OCI-LY1 (cell line): ENCODE measurements around the gene PRKG1.

ENCODE experiments used
- H2AFZ ChIP-seq: fragments of 200-600 bp; sonication (generic), shearing (Covaris generic); 2 replicates; pipeline ENCODE4 v1.6.0; 2014; ENCODE audit warnings: antibody characterized with exemption, mild to moderate bottlenecking, low read length
- H3F3A ChIP-seq: fragments of 200-600 bp; sonication (generic), shearing (Covaris generic); 2 replicates; pipeline ENCODE4 v1.6.0; 2014; ENCODE audit warnings: mild to moderate bottlenecking, antibody characterized with exemption, low read length, moderate library complexity; ENCODE audit not compliant: insufficient read depth
- H3K27ac ChIP-seq: fragments of 200-600 bp; sonication (generic); 2 replicates; pipeline ENCODE4 v1.5.1; 2014; ENCODE audit warnings: low read length, mixed run types, mild to moderate bottlenecking, low read depth; ENCODE audit not compliant: poor library complexity, severe bottlenecking
- H3K27me3 ChIP-seq: fragments of 200-600 bp; sonication (generic); 2 replicates; pipeline ENCODE4 v1.6.0; 2014; ENCODE audit warnings: antibody characterized with exemption, mild to moderate bottlenecking, low read length, moderate library complexity; ENCODE audit not compliant: insufficient read depth
- H3K36me3 ChIP-seq: fragments of 200-600 bp; sonication (generic); 2 replicates; pipeline ENCODE4 v1.6.1; 2014; ENCODE audit warnings: mild to moderate bottlenecking, antibody characterized with exemption, low read length, moderate library complexity, mixed read lengths; ENCODE audit not compliant: insufficient read depth
- H3K4me1 ChIP-seq: fragments of 200-600 bp; sonication (generic); 2 replicates; pipeline ENCODE4 v1.5.1; 2014; ENCODE audit warnings: mild to moderate bottlenecking, low read length, moderate library complexity; ENCODE audit not compliant: insufficient read depth, severe bottlenecking
- H3K4me2 ChIP-seq: fragments of 200-600 bp; sonication (generic), shearing (Covaris generic); 2 replicates; pipeline ENCODE4 v1.6.1; 2014; ENCODE audit warnings: low read length
- H3K4me3 ChIP-seq: fragments of 200-600 bp; sonication (generic); 2 replicates; pipeline ENCODE4 v1.5.1; 2014; ENCODE audit warnings: low read length, low read depth, mild to moderate bottlenecking, mixed read lengths; ENCODE audit not compliant: poor library complexity, severe bottlenecking
- H3K79me2 ChIP-seq: fragments of 200-600 bp; shearing (Covaris generic); 2 replicates; pipeline ENCODE4 v1.6.1; 2016; ENCODE audit warnings: mixed run types, low read length, mixed read lengths; ENCODE audit not compliant: insufficient read depth
- H3K9ac ChIP-seq: fragments of 200-600 bp; sonication (generic), shearing (Covaris generic); 2 replicates; pipeline ENCODE4 v1.6.1; 2014; ENCODE audit warnings: mild to moderate bottlenecking, low read length, mixed read lengths
- H3K9me2 ChIP-seq: fragments of 200-600 bp; sonication (generic), shearing (Covaris generic); 2 replicates; pipeline ENCODE4 v1.6.1; 2014; ENCODE audit warnings: low read depth, mild to moderate bottlenecking, low read length, mixed read lengths
- H3K9me3 ChIP-seq: fragments of 200-600 bp; shearing (Covaris generic); 2 replicates; pipeline ENCODE4 v1.6.1; 2014; ENCODE audit warnings: low read length, mixed read lengths
- H4K20me1 ChIP-seq: fragments of 200-600 bp; sonication (generic), shearing (Covaris generic); 2 replicates; pipeline ENCODE4 v1.6.0; 2016; ENCODE audit warnings: mild to moderate bottlenecking, low read length; ENCODE audit not compliant: insufficient read depth
- EZH2 ChIP-seq: fragments of 200-600 bp; sonication (generic), shearing (Covaris generic); IDR thresholded peaks from 2 replicates; pipeline ENCODE4 v1.8.0; 2017; ENCODE audit warnings: borderline replicate concordance, mixed run types, mild to moderate bottlenecking, antibody characterized with exemption, low read length, moderate library complexity, mixed read lengths
- TF ChIP-seq, protein P1 (sequence below): fragments of 200-600 bp; sonication (generic), shearing (Covaris generic); IDR thresholded peaks from 2 replicates; pipeline ENCODE4 v1.5.1; 2017; ENCODE audit warnings: mild to moderate bottlenecking, antibody characterized with exemption, low read length, moderate library complexity, mixed read lengths

The PRKG1 gene

DNA sequence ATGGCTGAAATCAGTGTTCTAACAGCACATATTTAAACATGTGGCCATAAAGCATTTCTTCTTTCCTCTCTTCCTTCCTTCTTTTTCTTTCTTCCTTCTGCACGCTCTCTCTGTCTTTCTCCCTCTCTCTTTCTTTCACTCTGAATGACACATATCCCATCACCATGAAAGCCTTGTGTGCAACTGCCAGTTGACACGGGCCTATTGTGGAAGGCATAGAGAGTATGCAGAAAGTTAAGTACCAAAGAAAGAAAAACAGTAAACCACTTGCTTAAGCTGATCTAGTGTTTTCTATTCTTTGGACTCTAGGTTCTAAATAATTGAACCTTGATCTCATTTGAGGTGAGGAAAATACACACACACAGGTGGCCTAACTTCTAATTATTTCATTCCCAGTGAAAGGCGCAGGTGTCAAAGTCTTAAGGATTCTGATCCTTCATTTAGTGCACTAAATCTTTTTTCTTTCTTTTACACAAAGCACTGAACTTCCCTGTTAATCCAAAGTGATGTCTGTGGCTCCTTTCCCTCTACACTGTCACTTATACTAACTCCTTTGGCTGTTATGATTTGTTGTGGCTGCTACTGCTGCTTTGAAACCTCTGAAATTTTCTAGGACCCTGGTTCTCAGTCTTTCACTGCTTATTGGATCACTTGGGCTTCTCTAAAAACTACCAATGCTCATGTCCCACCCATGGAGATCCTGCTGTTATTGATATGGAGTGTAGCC, 1257.5 kb downstream of the PRKG1 start:
- no peak overlapping the region for H3K4me2 ChIP-seq
- no peak overlapping the region for H3K27ac ChIP-seq
- H3K9me2 ChIP-seq = no peaks in the 10 kb centered on the region
- TF ChIP-seq, protein P1, sequence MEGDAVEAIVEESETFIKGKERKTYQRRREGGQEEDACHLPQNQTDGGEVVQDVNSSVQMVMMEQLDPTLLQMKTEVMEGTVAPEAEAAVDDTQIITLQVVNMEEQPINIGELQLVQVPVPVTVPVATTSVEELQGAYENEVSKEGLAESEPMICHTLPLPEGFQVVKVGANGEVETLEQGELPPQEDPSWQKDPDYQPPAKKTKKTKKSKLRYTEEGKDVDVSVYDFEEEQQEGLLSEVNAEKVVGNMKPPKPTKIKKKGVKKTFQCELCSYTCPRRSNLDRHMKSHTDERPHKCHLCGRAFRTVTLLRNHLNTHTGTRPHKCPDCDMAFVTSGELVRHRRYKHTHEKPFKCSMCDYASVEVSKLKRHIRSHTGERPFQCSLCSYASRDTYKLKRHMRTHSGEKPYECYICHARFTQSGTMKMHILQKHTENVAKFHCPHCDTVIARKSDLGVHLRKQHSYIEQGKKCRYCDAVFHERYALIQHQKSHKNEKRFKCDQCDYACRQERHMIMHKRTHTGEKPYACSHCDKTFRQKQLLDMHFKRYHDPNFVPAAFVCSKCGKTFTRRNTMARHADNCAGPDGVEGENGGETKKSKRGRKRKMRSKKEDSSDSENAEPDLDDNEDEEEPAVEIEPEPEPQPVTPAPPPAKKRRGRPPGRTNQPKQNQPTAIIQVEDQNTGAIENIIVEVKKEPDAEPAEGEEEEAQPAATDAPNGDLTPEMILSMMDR = no peak
- TF ChIP-seq EZH2 = no peak
- H3K4me1 ChIP-seq = no peaks in the 10 kb centered on the region
- H3K79me2 ChIP-seq = no peaks in the 10 kb centered on the region
- no peak overlapping the region for H3K4me3 ChIP-seq
- H3K36me3 ChIP-seq = no peaks in the 10 kb centered on the region
- no peaks in the 10 kb centered on the region for H3K27me3 ChIP-seq
- H4K20me1 ChIP-seq = no peaks in the 10 kb centered on the region
- no peaks in the 10 kb centered on the region for H3K9me3 ChIP-seq
- no peaks in the 10 kb centered on the region for H3F3A ChIP-seq
- H3K9ac ChIP-seq = no peak overlapping the region
- no peak overlapping the region for H2AFZ ChIP-seq

DNA sequence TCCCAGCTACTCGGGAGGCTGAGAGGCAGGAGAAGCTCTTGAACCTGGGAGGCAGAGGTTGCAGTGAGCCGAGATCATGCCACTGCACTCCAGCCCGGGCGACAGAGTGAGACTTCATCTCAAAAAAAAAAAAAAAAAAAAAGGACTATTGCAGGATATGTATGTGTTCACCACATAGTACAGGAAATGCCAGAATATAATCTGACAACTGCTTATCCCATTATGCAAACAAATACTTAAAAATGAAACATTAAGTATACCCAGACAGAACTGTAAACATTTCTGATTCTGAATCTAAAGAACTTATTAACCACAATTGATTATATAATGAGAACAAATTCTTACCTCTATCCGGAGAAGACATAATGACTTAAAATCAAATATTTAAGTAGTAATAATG, 1258.5 kb downstream of the PRKG1 start:
- H3K9ac ChIP-seq = no peak overlapping the region
- H3K9me2 ChIP-seq = no peaks in the 10 kb centered on the region
- no peaks in the 10 kb centered on the region for H3K36me3 ChIP-seq
- H3K9me3 ChIP-seq = no peaks in the 10 kb centered on the region
- H3K4me2 ChIP-seq = no peak overlapping the region
- no peak overlapping the region for H3K4me3 ChIP-seq
- no peaks in the 10 kb centered on the region for H3K27me3 ChIP-seq
- TF ChIP-seq EZH2 = no peak
- TF ChIP-seq, protein P1 = no peak
- no peaks in the 10 kb centered on the region for H4K20me1 ChIP-seq
- H2AFZ ChIP-seq = no peak overlapping the region
- no peak overlapping the region for H3K27ac ChIP-seq
- H3F3A ChIP-seq = no peaks in the 10 kb centered on the region
- no peaks in the 10 kb centered on the region for H3K4me1 ChIP-seq
- no peaks in the 10 kb centered on the region for H3K79me2 ChIP-seq

DNA sequence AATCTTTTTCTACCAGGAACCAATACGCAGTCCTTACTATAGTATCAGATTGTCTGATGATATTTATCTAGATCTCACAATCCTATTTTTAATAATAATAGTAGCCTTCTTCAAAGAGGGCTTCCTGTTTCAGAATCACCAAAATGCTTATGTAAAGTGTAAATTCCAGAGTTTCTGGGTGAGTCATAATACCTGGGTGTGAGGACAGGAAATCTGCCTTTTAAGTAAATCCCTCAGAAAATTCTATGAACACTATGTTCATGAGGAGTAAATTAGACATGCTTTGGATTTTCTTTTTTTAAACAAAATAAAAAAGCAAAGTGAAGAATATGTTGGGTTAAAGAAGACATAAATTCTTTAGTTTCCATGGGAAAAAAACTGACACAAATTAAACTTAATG, 1260.3 kb downstream of the PRKG1 start:
- Histone ChIP-seq H3F3A (no peaks in the 10 kb centered on the region), H3K79me2 (no peaks in the 10 kb centered on the region), H3K9me2 (no peaks in the 10 kb centered on the region), H3K27ac (no peak overlapping the region), H3K9me3 (no peaks in the 10 kb centered on the region), H2AFZ (no peak overlapping the region), H3K4me1 (no peaks in the 10 kb centered on the region), H4K20me1 (no peaks in the 10 kb centered on the region), H3K9ac (no peak overlapping the region), H3K36me3 (no peaks in the 10 kb centered on the region), H3K4me2 (no peak overlapping the region), H3K4me3 (no peak overlapping the region), H3K27me3 (no peaks in the 10 kb centered on the region)
- no peak for TF ChIP-seq EZH2
- TF ChIP-seq, protein P1 = no peak
